ENCODE results near the gene CRBN.

The CRBN gene

GRCh38 chr3:3119393-3119851 lies 60.1 kb downstream of the CRBN start:
- no peak overlapping the region for H3K4me3 ChIP-seq (ENCODE audit: low read depth in 1 of 2, low read length in 2 of 2)
- H3K4me1 ChIP-seq (ENCODE audit: control insufficient read depth in 1 of 2, insufficient read depth in 2 of 2, low read length in 2 of 2) = no peaks in the 10 kb centered on the region
- H3K27me3 ChIP-seq (ENCODE audit: control insufficient read depth in 1 of 2, insufficient read depth in 2 of 2, low read length in 2 of 2) = no peaks in the 10 kb centered on the region
- H3K9me3 ChIP-seq (ENCODE audit: control insufficient read depth in 1 of 2, low read length in 2 of 2) = no peaks in the 10 kb centered on the region
- no peaks in the 10 kb centered on the region for H3K36me3 ChIP-seq (ENCODE audit: control insufficient read depth in 1 of 2, insufficient read depth in 2 of 2, low read length in 2 of 2)
- H3K27ac ChIP-seq (ENCODE audit: low read depth, low read length) = no peak overlapping the region
- no peak overlapping the region for H3K9ac ChIP-seq (ENCODE audit: low read depth in 1 of 2, low read length in 2 of 2)

- H3K27ac ChIP-seq (ENCODE audit: low read depth, low read length) = no peak overlapping the region
- H3K9me3 ChIP-seq (ENCODE audit: control insufficient read depth in 1 of 2, low read length in 2 of 2) = no peaks in the 10 kb centered on the region
- no peak overlapping the region for H3K9ac ChIP-seq (ENCODE audit: low read depth in 1 of 2, low read length in 2 of 2)
- no peaks in the 10 kb centered on the region for H3K36me3 ChIP-seq (ENCODE audit: control insufficient read depth in 1 of 2, insufficient read depth in 2 of 2, low read length in 2 of 2)
- H3K4me3 ChIP-seq (ENCODE audit: low read depth in 1 of 2, low read length in 2 of 2) = no peak overlapping the region
- no peaks in the 10 kb centered on the region for H3K27me3 ChIP-seq (ENCODE audit: control insufficient read depth in 1 of 2, insufficient read depth in 2 of 2, low read length in 2 of 2)
- H3K4me1 ChIP-seq (ENCODE audit: control insufficient read depth in 1 of 2, insufficient read depth in 2 of 2, low read length in 2 of 2) = no peaks in the 10 kb centered on the region
Measured at GRCh38 chr3:3117651-3118050, 61.8 kb downstream of the CRBN start.

GRCh38 chr3:3113042-3113709 lies 66.3 kb downstream of the CRBN start:
- no peak overlapping the region for H3K4me3 ChIP-seq (ENCODE audit: low read depth in 1 of 2, low read length in 2 of 2)
- H3K9me3 ChIP-seq (ENCODE audit: control insufficient read depth in 1 of 2, low read length in 2 of 2) = no peaks in the 10 kb centered on the region
- no peaks in the 10 kb centered on the region for H3K36me3 ChIP-seq (ENCODE audit: control insufficient read depth in 1 of 2, insufficient read depth in 2 of 2, low read length in 2 of 2)
- no peaks in the 10 kb centered on the region for H3K27me3 ChIP-seq (ENCODE audit: control insufficient read depth in 1 of 2, insufficient read depth in 2 of 2, low read length in 2 of 2)
- H3K4me1 ChIP-seq (ENCODE audit: control insufficient read depth in 1 of 2, insufficient read depth in 2 of 2, low read length in 2 of 2) = peaks cover 0 to 8% of the 10 kb centered on the region in 2 donors
- H3K27ac ChIP-seq (ENCODE audit: low read depth, low read length) = no peak overlapping the region
- H3K9ac ChIP-seq (ENCODE audit: low read depth in 1 of 2, low read length in 2 of 2) = no peak overlapping the region

- H3K4me3 ChIP-seq (ENCODE audit: low read depth in 1 of 2, low read length in 2 of 2) = no peak overlapping the region
Measured at GRCh38 chr3:3110749-3111361, 68.6 kb downstream of the CRBN start.

GRCh38 chr3:3110299-3110630 lies 69.2 kb downstream of the CRBN start, which contains the start of gene IL5RA:
TSS of gene IL5RA (minus strand) at chr3:3110374. CDS start at chr3:3104984, 5,390 bp downstream.
- no peaks in the 10 kb centered on the region for H3K9me3 ChIP-seq (ENCODE audit: control insufficient read depth in 1 of 2, low read length in 2 of 2)
- H3K36me3 ChIP-seq (ENCODE audit: control insufficient read depth in 1 of 2, insufficient read depth in 2 of 2, low read length in 2 of 2) = no peaks in the 10 kb centered on the region
- H3K27me3 ChIP-seq (ENCODE audit: control insufficient read depth in 1 of 2, insufficient read depth in 2 of 2, low read length in 2 of 2) = no peaks in the 10 kb centered on the region
- peak within 1 kb of the TSS; percentile 38 to 46 for H3K4me3 ChIP-seq (ENCODE audit: low read depth in 1 of 2, low read length in 2 of 2)
- H3K27ac ChIP-seq (ENCODE audit: low read depth, low read length) = no peak within 1 kb of the TSS
- H3K4me1 ChIP-seq (ENCODE audit: control insufficient read depth in 1 of 2, insufficient read depth in 2 of 2, low read length in 2 of 2) = peaks cover 0 to 8% of the 10 kb centered on the region in 2 donors
- H3K9ac ChIP-seq (ENCODE audit: low read depth in 1 of 2, low read length in 2 of 2) = no peak within 1 kb of the TSS

More at GRCh38 chr3:3110749-3111361, 68.6 kb downstream of the CRBN start:
- Histone ChIP-seq H3K27me3 (ENCODE audit: control insufficient read depth in 1 of 2, insufficient read depth in 2 of 2, low read length in 2 of 2) (no peaks in the 10 kb centered on the region), H3K36me3 (ENCODE audit: control insufficient read depth in 1 of 2, insufficient read depth in 2 of 2, low read length in 2 of 2) (no peaks in the 10 kb centered on the region), H3K4me1 (ENCODE audit: control insufficient read depth in 1 of 2, insufficient read depth in 2 of 2, low read length in 2 of 2) (peaks cover 0 to 8% of the 10 kb centered on the region in 2 donors), H3K9me3 (ENCODE audit: control insufficient read depth in 1 of 2, low read length in 2 of 2) (no peaks in the 10 kb centered on the region), H3K27ac (ENCODE audit: low read depth, low read length) (no peak overlapping the region), H3K9ac (ENCODE audit: low read depth in 1 of 2, low read length in 2 of 2) (no peak overlapping the region)

- Histone ChIP-seq H3K36me3 (ENCODE audit: control insufficient read depth in 1 of 2, insufficient read depth in 2 of 2, low read length in 2 of 2) (no peaks in the 10 kb centered on the region), H3K9ac (ENCODE audit: low read depth in 1 of 2, low read length in 2 of 2) (no peak overlapping the region)
Measured at GRCh38 chr3:3109407-3110298, 69.8 kb downstream of the CRBN start.

GRCh38 chr3:3107858-3108257 lies 71.6 kb downstream of the CRBN start:
- H3K36me3 ChIP-seq (ENCODE audit: control insufficient read depth in 1 of 2, insufficient read depth in 2 of 2, low read length in 2 of 2) = no peaks in the 10 kb centered on the region
- no peak overlapping the region for H3K27ac ChIP-seq (ENCODE audit: low read depth, low read length)
- H3K27me3 ChIP-seq (ENCODE audit: control insufficient read depth in 1 of 2, insufficient read depth in 2 of 2, low read length in 2 of 2) = no peaks in the 10 kb centered on the region
- no peak overlapping the region for H3K4me3 ChIP-seq (ENCODE audit: low read depth in 1 of 2, low read length in 2 of 2)
- peaks cover 0 to 8% of the 10 kb centered on the region in 2 donors for H3K4me1 ChIP-seq (ENCODE audit: control insufficient read depth in 1 of 2, insufficient read depth in 2 of 2, low read length in 2 of 2)
- H3K9me3 ChIP-seq (ENCODE audit: control insufficient read depth in 1 of 2, low read length in 2 of 2) = no peaks in the 10 kb centered on the region
- H3K9ac ChIP-seq (ENCODE audit: low read depth in 1 of 2, low read length in 2 of 2) = no peak overlapping the region

More at GRCh38 chr3:3109407-3110298, 69.8 kb downstream of the CRBN start:
- no peaks in the 10 kb centered on the region for H3K27me3 ChIP-seq (ENCODE audit: control insufficient read depth in 1 of 2, insufficient read depth in 2 of 2, low read length in 2 of 2)
- no peak overlapping the region for H3K27ac ChIP-seq (ENCODE audit: low read depth, low read length)
- peaks cover 0 to 8% of the 10 kb centered on the region in 2 donors for H3K4me1 ChIP-seq (ENCODE audit: control insufficient read depth in 1 of 2, insufficient read depth in 2 of 2, low read length in 2 of 2)
- H3K4me3 ChIP-seq (ENCODE audit: low read depth in 1 of 2, low read length in 2 of 2) = peak overlapping the region; percentile 38 to 46
- H3K9me3 ChIP-seq (ENCODE audit: control insufficient read depth in 1 of 2, low read length in 2 of 2) = no peaks in the 10 kb centered on the region

GRCh38 chr3:3107181-3107580 lies 72.3 kb downstream of the CRBN start:
- Histone ChIP-seq H3K4me3 (ENCODE audit: low read depth in 1 of 2, low read length in 2 of 2) (no peak overlapping the region), H3K9ac (ENCODE audit: low read depth in 1 of 2, low read length in 2 of 2) (no peak overlapping the region), H3K9me3 (ENCODE audit: control insufficient read depth in 1 of 2, low read length in 2 of 2) (no peaks in the 10 kb centered on the region), H3K4me1 (ENCODE audit: control insufficient read depth in 1 of 2, insufficient read depth in 2 of 2, low read length in 2 of 2) (peaks cover 0 to 8% of the 10 kb centered on the region in 2 donors), H3K27ac (ENCODE audit: low read depth, low read length) (no peak overlapping the region), H3K36me3 (ENCODE audit: control insufficient read depth in 1 of 2, insufficient read depth in 2 of 2, low read length in 2 of 2) (no peaks in the 10 kb centered on the region), H3K27me3 (ENCODE audit: control insufficient read depth in 1 of 2, insufficient read depth in 2 of 2, low read length in 2 of 2) (no peaks in the 10 kb centered on the region)

- Histone ChIP-seq H3K9ac (ENCODE audit: low read depth in 1 of 2, low read length in 2 of 2) (no peak overlapping the region), H3K27ac (ENCODE audit: low read depth, low read length) (no peak overlapping the region), H3K4me3 (ENCODE audit: low read depth in 1 of 2, low read length in 2 of 2) (no peak overlapping the region), H3K27me3 (ENCODE audit: control insufficient read depth in 1 of 2, insufficient read depth in 2 of 2, low read length in 2 of 2) (no peaks in the 10 kb centered on the region), H3K36me3 (ENCODE audit: control insufficient read depth in 1 of 2, insufficient read depth in 2 of 2, low read length in 2 of 2) (no peaks in the 10 kb centered on the region), H3K4me1 (ENCODE audit: control insufficient read depth in 1 of 2, insufficient read depth in 2 of 2, low read length in 2 of 2) (peaks cover 0 to 7% of the 10 kb centered on the region in 2 donors), H3K9me3 (ENCODE audit: control insufficient read depth in 1 of 2, low read length in 2 of 2) (no peaks in the 10 kb centered on the region)
Measured at GRCh38 chr3:3105815-3106214, 73.7 kb downstream of the CRBN start.

- H3K4me3 ChIP-seq (ENCODE audit: low read depth in 1 of 2, low read length in 2 of 2) = no peak overlapping the region
- H3K27me3 ChIP-seq (ENCODE audit: control insufficient read depth in 1 of 2, insufficient read depth in 2 of 2, low read length in 2 of 2) = no peaks in the 10 kb centered on the region
- no peaks in the 10 kb centered on the region for H3K9me3 ChIP-seq (ENCODE audit: control insufficient read depth in 1 of 2, low read length in 2 of 2)
- no peak overlapping the region for H3K27ac ChIP-seq (ENCODE audit: low read depth, low read length)
- H3K4me1 ChIP-seq (ENCODE audit: control insufficient read depth in 1 of 2, insufficient read depth in 2 of 2, low read length in 2 of 2) = peaks cover 0 to 1% of the 10 kb centered on the region in 2 donors
- no peaks in the 10 kb centered on the region for H3K36me3 ChIP-seq (ENCODE audit: control insufficient read depth in 1 of 2, insufficient read depth in 2 of 2, low read length in 2 of 2)
- H3K9ac ChIP-seq (ENCODE audit: low read depth in 1 of 2, low read length in 2 of 2) = no peak overlapping the region
Measured at GRCh38 chr3:3105246-3105645, 74.2 kb downstream of the CRBN start.
